H1 (cell line): ENCODE measurements around the gene TMEM163. TPM values are rescaled to one million over a fixed set of nuclear protein-coding genes. Genes with fewer than 3 reads are reported as not detected.

ENCODE experiments used
- HDAC2 ChIP-seq, 2 experiments: fragments of 300-600 bp in 1 of 2; sonication (generic) in 1 of 2; IDR thresholded peaks; 2 replicates each; pipeline ENCODE4 v1.6.1; 2011 to 2012; ENCODE audit warnings: low read depth in 2 of 2, low read length in 2 of 2, mild to moderate bottlenecking in 2 of 2, moderate library complexity in 2 of 2, borderline replicate concordance in 1 of 2, inconsistent platforms in 1 of 2
- JUN ChIP-seq: IDR thresholded peaks from 2 replicates; pipeline ENCODE4 v1.6.1; 2011; ENCODE audit warnings: low read depth, mild to moderate bottlenecking, improper control_type of control experiment, low read length
- SP4 ChIP-seq: IDR thresholded peaks from 2 replicates; pipeline ENCODE4 v1.6.1; 2012; ENCODE audit warnings: low read length, inconsistent platforms
- polyA plus RNA-seq, 7 experiments: library from polyadenylated mRNA; depleted of rRNA in 3 of 7; stranded (reverse) in 5 of 7; unstranded in 2 of 7; fragments of >200 nt in 5 of 7; fragments of 200-250 nt in 2 of 7; gene quantifications; 1 replicate in 5 of 7; 2 replicates in 1 of 7; 4 replicates in 1 of 7; pipeline versions ENCODE4 v1.2.1 to v1.2.3, GENCODE V29; 2011 to 2013; ENCODE audit warnings: missing spikeins in 2 of 7, mixed read lengths in 2 of 7
- total RNA-seq: library from RNA; stranded (reverse); fragmentation: NEBNext Ultra II Directional; extraction: Animal tissue kit (Norgen Biotek cat#: 25700); gene quantifications from 2 replicates; pipeline ENCODE4 v1.2.1, GENCODE V29; 2021
- TF ChIP-seq, protein P1 (sequence below), 3 experiments: IDR thresholded peaks; 1 replicate in 2 of 3; 2 replicates in 1 of 3; pipeline versions ENCODE4 v1.5.1 to v1.6.1; 2011; ENCODE audit warnings: low read length in 3 of 3, mild to moderate bottlenecking in 3 of 3, inconsistent platforms in 2 of 3, low read depth in 1 of 3, moderate library complexity in 1 of 3; ENCODE audit not compliant: insufficient read depth in 1 of 3; ENCODE audit errors: control extremely low read depth in 1 of 3
- TF ChIP-seq, protein P2 (sequence below): IDR thresholded peaks from 2 replicates; pipeline ENCODE4 v1.6.1; 2012; ENCODE audit warnings: inconsistent platforms
- TF ChIP-seq, protein P3 (sequence below): IDR thresholded peaks from 2 replicates; pipeline ENCODE4 v1.6.1; 2011; ENCODE audit warnings: low read depth, mild to moderate bottlenecking, low read length; ENCODE audit not compliant: insufficient read depth
- TF ChIP-seq, protein P4 (sequence below): IDR thresholded peaks from 2 replicates; pipeline ENCODE4 v1.6.1; 2012; ENCODE audit warnings: inconsistent platforms

TMEM163 gene
- total and polyA plus RNA-seq, 2 of the 8 experiments (the other 6 are each of a cell fraction or from before 2014, with no cell fraction given) = 2.8 to 3.2 TPM

DNA sequence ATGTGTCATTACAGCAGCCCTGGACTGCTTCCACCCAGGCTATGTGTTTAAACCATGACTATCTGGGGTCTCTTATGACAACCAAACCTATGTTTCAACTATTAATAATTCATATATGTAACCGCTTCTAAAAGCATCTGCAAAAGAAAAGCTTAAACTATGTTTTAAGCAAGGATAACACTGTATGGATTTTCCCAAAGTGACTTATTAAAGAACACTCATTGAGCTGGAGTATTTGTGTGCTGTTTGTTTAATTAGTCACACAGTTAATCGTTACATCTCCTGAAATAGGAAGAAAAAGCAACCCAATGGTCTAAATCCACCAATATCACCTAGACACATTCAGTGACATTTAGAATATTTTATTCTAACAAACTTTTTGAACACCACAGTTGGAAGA lies 51.3 kb downstream of the TMEM163 start (continued):
- TF ChIP-seq, protein P1, sequence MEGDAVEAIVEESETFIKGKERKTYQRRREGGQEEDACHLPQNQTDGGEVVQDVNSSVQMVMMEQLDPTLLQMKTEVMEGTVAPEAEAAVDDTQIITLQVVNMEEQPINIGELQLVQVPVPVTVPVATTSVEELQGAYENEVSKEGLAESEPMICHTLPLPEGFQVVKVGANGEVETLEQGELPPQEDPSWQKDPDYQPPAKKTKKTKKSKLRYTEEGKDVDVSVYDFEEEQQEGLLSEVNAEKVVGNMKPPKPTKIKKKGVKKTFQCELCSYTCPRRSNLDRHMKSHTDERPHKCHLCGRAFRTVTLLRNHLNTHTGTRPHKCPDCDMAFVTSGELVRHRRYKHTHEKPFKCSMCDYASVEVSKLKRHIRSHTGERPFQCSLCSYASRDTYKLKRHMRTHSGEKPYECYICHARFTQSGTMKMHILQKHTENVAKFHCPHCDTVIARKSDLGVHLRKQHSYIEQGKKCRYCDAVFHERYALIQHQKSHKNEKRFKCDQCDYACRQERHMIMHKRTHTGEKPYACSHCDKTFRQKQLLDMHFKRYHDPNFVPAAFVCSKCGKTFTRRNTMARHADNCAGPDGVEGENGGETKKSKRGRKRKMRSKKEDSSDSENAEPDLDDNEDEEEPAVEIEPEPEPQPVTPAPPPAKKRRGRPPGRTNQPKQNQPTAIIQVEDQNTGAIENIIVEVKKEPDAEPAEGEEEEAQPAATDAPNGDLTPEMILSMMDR (IDR thresholded peaks at IDR 0.05; ENCODE audit: control extremely low read depth in 1 of 3, insufficient read depth in 1 of 3, low read depth in 1 of 3, low read length in 3 of 3) = no peak
- TF ChIP-seq SP4 (no peak), JUN (no peak), HDAC2 (IDR thresholded peaks at IDR 0.05; ENCODE audit: borderline replicate concordance in 1 of 2, low read depth in 2 of 2, low read length in 2 of 2) (no peak)
- TF ChIP-seq, protein P2, sequence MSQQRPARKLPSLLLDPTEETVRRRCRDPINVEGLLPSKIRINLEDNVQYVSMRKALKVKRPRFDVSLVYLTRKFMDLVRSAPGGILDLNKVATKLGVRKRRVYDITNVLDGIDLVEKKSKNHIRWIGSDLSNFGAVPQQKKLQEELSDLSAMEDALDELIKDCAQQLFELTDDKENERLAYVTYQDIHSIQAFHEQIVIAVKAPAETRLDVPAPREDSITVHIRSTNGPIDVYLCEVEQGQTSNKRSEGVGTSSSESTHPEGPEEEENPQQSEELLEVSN = no peak
- TF ChIP-seq, protein P3, sequence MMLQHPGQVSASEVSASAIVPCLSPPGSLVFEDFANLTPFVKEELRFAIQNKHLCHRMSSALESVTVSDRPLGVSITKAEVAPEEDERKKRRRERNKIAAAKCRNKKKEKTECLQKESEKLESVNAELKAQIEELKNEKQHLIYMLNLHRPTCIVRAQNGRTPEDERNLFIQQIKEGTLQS = no peak
- TF ChIP-seq, protein P4, sequence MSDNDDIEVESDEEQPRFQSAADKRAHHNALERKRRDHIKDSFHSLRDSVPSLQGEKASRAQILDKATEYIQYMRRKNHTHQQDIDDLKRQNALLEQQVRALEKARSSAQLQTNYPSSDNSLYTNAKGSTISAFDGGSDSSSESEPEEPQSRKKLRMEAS = no peak
